SK-N-SH (cell line): ENCODE data around the gene HS3ST4.

ENCODE experiments used
- CTCF ChIP-seq: fragments of 200-600 bp; sonication (generic); IDR thresholded peaks from 2 replicates; pipeline ENCODE4 v1.6.1; 2017; ENCODE audit warnings: antibody characterized with exemption, mild to moderate bottlenecking, moderate library complexity
- EP300 ChIP-seq, 2 experiments: IDR thresholded peaks; 2 replicates each; pipeline versions ENCODE4 v1.4.0 to v1.6.1; 2012; ENCODE audit warnings: borderline replicate concordance in 1 of 2, low read depth in 1 of 2, low read length in 1 of 2
- EZH2phosphoT487 ChIP-seq: fragments of 200-600 bp; sonication (generic); IDR thresholded peaks from 2 replicates; pipeline ENCODE4 v1.6.1; 2017; ENCODE audit warnings: low read depth, mixed run types, mild to moderate bottlenecking, antibody characterized with exemption, moderate library complexity, borderline replicate concordance
- FOSL2 ChIP-seq: IDR thresholded peaks from 2 replicates; pipeline ENCODE4 v1.4.0; 2012; ENCODE audit warnings: low read depth, mild to moderate bottlenecking, moderate library complexity, borderline replicate concordance
- FOXM1 ChIP-seq: IDR thresholded peaks from 2 replicates; pipeline ENCODE4 v1.4.0; 2012; ENCODE audit warnings: low read depth, mild to moderate bottlenecking
- GABPA ChIP-seq: IDR thresholded peaks from 2 replicates; pipeline ENCODE4 v1.4.0; 2012; ENCODE audit warnings: low read depth, mild to moderate bottlenecking
- IRF3 ChIP-seq: fragments of 150-350 bp; IDR thresholded peaks from 2 replicates; pipeline ENCODE4 v1.6.1; 2016; ENCODE audit warnings: mild to moderate bottlenecking, low read depth, low read length
- MAX ChIP-seq: IDR thresholded peaks from 2 replicates; pipeline ENCODE4 v1.4.0; 2012; ENCODE audit warnings: low read depth
- POLR2AphosphoS5 ChIP-seq: IDR thresholded peaks from 2 replicates; pipeline ENCODE4 v1.6.1; 2012; ENCODE audit warnings: low read depth, low read length
- REST ChIP-seq: IDR thresholded peaks from 2 replicates; pipeline ENCODE4 v1.6.1; 2012; ENCODE audit warnings: mild to moderate bottlenecking, low read depth, low read length, moderate library complexity
- RXRA ChIP-seq: IDR thresholded peaks from 2 replicates; pipeline ENCODE4 v1.4.0; 2012; ENCODE audit warnings: low read depth, mild to moderate bottlenecking, borderline replicate concordance
- USF2 ChIP-seq: fragments of 150-350 bp; IDR thresholded peaks from 2 replicates; pipeline ENCODE4 v1.6.1; 2017; ENCODE audit warnings: antibody characterized with exemption, low read length, low read depth, borderline replicate concordance
- ZBTB33 ChIP-seq: IDR thresholded peaks from 2 replicates; pipeline ENCODE4 v1.4.0; 2012; ENCODE audit warnings: low read depth, borderline replicate concordance

- no peak for TF ChIP-seq CTCF
- TF ChIP-seq EP300 (IDR thresholded peaks at IDR 0.05; ENCODE audit: borderline replicate concordance in 1 of 2, low read depth in 1 of 2, low read length in 1 of 2) = no peak
- no peak for TF ChIP-seq RXRA
- TF ChIP-seq FOSL2 = no peak
- no peak for TF ChIP-seq POLR2AphosphoS5
- TF ChIP-seq FOXM1 = no peak
- no peak for TF ChIP-seq ZBTB33
- TF ChIP-seq GABPA = no peak
- no peak for TF ChIP-seq EZH2phosphoT487
- no peak for TF ChIP-seq IRF3
- TF ChIP-seq REST = no peak
- TF ChIP-seq MAX = no peak
- TF ChIP-seq USF2 = no peak
These were observed 12.2 kb upstream of the HS3ST4 start for GRCh38 chr16:25679511-25679910.
